ENCODE data around the gene ANAPC2.

The ANAPC2 gene

DNA sequence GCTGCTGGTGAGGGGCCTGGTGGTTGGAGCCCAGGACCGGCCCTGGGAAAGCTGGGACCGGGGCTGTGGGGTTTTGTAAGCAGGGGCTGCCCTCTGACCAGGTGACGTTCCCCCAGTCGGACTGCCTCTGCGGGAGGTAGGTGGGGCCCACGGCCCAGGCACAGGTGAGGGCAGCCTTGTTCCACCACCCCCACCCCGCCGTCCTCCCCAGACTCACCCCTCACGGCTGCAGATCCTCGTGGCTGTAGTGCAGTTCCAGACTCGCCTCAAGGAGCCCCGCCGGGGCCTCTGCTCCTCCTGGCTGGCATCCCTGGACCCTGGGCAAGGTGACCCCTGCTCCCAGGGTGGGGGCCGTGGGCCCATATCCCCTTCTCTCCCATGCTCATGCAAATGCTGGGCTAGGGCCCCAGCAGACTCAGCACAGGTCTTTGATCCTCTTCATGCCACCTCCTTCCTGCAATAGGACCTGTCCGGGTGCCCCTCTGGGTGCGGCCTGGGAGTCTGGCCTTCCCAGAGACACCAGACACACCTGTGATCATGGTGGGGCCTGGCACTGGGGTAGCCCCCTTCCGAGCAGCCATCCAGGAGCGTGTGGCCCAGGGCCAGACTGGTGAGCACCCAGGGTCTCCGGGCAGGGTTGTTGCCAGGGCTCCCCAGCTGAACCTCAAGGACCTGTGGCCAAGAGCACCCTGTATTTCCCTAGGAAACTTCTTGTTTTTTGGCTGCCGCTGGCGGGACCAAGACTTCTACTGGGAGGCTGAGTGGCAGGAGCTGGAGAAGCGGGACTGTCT is 27.0 kb upstream of the ANAPC2 start:
- Histone ChIP-seq H3K4me3 (no peak overlapping the region), H3K27ac (no peak overlapping the region)
- no peak for TF ChIP-seq CTCF (IDR thresholded peaks at IDR 0.05)
- no peak for DNase-seq (ENCODE audit: low spot score)

- DNase-seq (ENCODE audit: low spot score), result no peak
- Histone ChIP-seq H3K27ac (no peak overlapping the region), H3K4me3 (no peak overlapping the region)
- no peak for TF ChIP-seq CTCF (IDR thresholded peaks at IDR 0.05)
Observed at GRCh38 chr9:137214620-137215019, 26.3 kb upstream of the ANAPC2 start.

GRCh38 chr9:137213160-137214060 is 25.1 kb upstream of the ANAPC2 start:
- Histone ChIP-seq H3K27ac (no peak overlapping the region), H3K4me3 (no peak overlapping the region)
- TF ChIP-seq CTCF (IDR thresholded peaks at IDR 0.05), result no peak
- DNase-seq (ENCODE audit: low spot score), result no peak

DNA sequence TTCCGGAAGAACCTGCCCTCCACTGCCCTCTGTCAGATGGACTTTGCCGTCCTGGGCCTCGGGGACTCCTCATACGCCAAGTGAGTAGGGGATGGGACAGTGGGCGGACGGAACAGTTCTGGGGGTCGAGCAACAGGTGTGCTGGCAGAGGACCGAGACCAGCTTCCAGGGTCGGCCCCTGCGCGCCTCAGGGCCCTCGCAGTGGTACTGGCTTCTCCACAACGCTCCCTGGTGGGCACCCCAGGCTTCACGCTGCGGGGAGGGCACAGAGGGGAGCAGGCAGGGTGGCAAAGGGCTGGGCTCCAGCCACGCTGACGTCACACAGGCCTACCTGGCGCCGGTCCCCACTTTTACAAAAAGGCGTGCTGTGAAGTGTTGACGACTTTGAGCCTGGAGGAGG is 24.2 kb upstream of the ANAPC2 start:
- Histone ChIP-seq H3K4me3 (no peak overlapping the region), H3K27ac (no peak overlapping the region)
- DNase-seq (ENCODE audit: low spot score), result no peak
- no peak for TF ChIP-seq CTCF (IDR thresholded peaks at IDR 0.05)

DNA sequence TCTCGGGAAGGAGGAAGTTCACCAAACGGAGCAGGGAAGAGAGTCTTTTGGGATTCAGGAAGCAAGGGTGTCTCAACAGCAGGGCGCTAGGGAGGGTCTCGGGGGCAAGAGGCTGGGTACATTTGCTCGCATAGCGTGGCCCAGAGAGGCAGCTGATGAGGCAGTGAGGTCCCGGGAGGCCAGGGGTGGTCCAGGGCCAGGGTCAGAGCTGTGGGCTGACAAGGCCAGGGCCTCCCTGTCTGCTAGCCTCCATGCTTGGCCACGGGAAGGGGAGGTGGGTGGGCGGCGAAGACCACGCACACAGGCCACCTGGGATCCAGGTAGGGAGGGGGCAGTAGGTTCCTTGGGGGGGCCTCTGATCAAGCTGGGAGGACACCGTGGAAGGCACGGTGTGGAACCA is 23.2 kb upstream of the ANAPC2 start:
- no peak for DNase-seq (ENCODE audit: low spot score)
- Histone ChIP-seq H3K27ac (no peak overlapping the region), H3K4me3 (no peak overlapping the region)
- no peak for TF ChIP-seq CTCF (IDR thresholded peaks at IDR 0.05)

GRCh38 chr9:137206602-137207001 is 18.2 kb upstream of the ANAPC2 start:
- TF ChIP-seq CTCF (IDR thresholded peaks at IDR 0.05), result no peak
- Histone ChIP-seq H3K27ac (no peak overlapping the region), H3K4me3 (peak overlapping the region; percentile 95)
- no peak for DNase-seq (ENCODE audit: low spot score)
